ENCODE data around the gene BCL2L12.

DNA sequence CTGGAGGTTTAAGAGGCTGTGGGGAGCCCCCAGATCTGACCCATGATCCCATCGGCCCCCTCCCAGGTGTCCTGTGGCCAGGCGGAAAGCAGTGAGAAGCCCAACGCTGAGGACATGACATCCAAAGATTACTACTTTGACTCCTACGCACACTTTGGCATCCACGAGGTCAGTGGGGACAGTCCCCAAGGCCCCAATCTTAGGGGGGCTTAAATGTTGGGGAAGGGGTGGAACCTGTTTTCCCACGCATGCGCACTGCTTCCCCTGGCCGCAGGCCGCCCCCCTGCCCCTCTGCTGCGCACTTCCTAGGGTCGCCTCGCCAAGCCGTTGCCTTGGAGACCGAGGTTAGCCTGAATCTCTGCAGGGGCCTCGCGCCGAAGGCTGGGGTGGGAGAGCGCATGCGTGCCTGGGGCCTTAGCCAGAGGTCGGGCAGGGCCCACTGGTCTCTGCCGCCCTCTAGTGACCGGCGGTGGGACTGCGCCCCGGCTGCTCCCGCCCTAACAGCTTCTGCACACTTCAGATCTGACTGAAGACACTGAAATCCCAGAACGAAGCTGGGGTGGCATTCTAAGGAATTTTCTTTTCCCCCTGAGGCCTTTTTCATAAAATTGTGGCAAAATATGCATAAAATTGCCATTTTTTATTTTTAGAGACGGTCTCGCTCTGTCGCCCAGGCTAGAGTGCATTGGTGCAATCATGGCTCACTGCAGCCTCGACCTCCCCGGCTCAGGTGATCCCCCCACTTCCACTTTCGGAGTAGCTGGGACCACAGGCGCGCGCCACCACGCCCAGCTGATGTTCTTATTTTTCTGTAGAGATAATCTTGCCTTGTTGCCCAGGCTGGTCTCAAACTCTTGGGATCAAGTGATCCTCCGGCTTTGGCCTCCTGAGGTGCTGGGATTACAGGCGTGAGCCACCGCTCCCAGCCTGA is 15.0 kb downstream of the BCL2L12 start:
- TF ChIP-seq POLR2AphosphoS5 (IDR thresholded peaks at IDR 0.05; ENCODE audit: low read depth, low read length) (no peak), TAF1 (IDR thresholded peaks at IDR 0.05; ENCODE audit: borderline replicate concordance, insufficient read depth, low read length) (no peak), SIN3A (IDR thresholded peaks at IDR 0.05; ENCODE audit: borderline replicate concordance, insufficient read depth, low read length) (no peak)
- TF ChIP-seq, protein P1, sequence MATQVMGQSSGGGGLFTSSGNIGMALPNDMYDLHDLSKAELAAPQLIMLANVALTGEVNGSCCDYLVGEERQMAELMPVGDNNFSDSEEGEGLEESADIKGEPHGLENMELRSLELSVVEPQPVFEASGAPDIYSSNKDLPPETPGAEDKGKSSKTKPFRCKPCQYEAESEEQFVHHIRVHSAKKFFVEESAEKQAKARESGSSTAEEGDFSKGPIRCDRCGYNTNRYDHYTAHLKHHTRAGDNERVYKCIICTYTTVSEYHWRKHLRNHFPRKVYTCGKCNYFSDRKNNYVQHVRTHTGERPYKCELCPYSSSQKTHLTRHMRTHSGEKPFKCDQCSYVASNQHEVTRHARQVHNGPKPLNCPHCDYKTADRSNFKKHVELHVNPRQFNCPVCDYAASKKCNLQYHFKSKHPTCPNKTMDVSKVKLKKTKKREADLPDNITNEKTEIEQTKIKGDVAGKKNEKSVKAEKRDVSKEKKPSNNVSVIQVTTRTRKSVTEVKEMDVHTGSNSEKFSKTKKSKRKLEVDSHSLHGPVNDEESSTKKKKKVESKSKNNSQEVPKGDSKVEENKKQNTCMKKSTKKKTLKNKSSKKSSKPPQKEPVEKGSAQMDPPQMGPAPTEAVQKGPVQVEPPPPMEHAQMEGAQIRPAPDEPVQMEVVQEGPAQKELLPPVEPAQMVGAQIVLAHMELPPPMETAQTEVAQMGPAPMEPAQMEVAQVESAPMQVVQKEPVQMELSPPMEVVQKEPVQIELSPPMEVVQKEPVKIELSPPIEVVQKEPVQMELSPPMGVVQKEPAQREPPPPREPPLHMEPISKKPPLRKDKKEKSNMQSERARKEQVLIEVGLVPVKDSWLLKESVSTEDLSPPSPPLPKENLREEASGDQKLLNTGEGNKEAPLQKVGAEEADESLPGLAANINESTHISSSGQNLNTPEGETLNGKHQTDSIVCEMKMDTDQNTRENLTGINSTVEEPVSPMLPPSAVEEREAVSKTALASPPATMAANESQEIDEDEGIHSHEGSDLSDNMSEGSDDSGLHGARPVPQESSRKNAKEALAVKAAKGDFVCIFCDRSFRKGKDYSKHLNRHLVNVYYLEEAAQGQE (IDR thresholded peaks at IDR 0.05; ENCODE audit: insufficient read depth in 1 of 2, low read depth in 2 of 2, low read length in 2 of 2), result no peak

Measured in PFSK-1 (cell line).